ENCODE results near the gene UPK3A. TPM values are rescaled to one million over a fixed set of nuclear protein-coding genes. Genes with fewer than 3 reads are reported as not detected.

The UPK3A gene
- total and polyA plus RNA-seq, 2 of the 13 experiments (the other 11 are each of a cell fraction or from before 2014, with no cell fraction given), result 10.5 to 13.8 TPM

DNA sequence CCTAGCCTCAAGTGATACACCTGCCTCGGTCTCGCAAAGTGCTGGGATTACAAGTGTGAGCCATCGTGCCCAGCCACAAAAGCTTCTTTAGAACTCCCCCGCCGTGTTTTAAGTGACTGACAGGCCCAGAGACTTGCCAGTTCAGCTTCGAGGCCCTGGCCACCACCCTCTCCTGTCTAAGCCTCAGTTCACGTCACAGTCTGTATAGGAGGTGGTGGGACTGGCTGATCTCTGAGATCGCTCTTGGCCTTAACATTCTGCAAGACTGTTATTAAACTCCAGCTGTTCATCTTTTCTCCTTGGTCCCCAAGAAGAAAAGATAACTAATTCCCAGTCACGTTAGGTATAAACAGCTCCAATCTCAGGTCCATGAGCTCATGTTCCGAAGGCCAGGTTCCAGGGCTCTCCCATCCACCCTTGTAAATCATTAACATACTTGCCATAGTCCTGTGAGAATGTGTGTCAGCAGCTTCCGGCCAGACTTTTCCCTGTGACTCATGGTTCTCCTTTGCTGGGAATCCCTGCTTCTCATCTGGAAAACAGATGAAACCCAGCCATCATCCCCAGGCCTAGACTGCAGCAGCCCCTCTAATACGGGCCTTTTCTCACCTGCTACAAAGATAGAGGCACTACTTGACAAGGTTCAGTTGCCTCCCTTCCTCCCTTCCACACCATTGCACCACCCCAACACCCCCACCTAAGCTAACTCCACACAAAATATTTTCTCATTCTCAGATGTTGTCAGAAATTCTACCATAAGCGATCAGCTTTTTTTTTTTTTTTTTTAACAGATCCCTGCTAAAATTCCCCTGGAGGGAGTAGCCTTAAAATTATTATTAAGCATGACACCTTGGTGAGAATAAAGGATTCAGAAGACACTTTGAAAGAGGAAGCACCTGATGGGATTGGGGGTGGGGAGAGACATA lies 38.4 kb upstream of the UPK3A start (continued):
- peak in 1 of 2 experiments; percentile 73; a peak in 2 of 4 replicates for TF ChIP-seq EP300 (IDR thresholded peaks at IDR 0.05; ENCODE audit: low read depth in 2 of 2, low read length in 2 of 2)
- TF ChIP-seq EP300 (CRISPR knock-in tag; IDR thresholded peaks at IDR 0.05; ENCODE audit: borderline replicate concordance), result no peak
- TF ChIP-seq ARNTL (CRISPR knock-in tag; IDR thresholded peaks at IDR 0.05), result peak; percentile 67; the same call in 1 of the 2 replicates
- TF ChIP-seq POLR2A (IDR thresholded peaks at IDR 0.05; ENCODE audit: insufficient read depth in 1 of 2, low read depth in 2 of 2, low read length in 2 of 2), result peak in 1 of 2 experiments; percentile 58; a peak in 3 of 4 replicates
- TF ChIP-seq, protein P1, sequence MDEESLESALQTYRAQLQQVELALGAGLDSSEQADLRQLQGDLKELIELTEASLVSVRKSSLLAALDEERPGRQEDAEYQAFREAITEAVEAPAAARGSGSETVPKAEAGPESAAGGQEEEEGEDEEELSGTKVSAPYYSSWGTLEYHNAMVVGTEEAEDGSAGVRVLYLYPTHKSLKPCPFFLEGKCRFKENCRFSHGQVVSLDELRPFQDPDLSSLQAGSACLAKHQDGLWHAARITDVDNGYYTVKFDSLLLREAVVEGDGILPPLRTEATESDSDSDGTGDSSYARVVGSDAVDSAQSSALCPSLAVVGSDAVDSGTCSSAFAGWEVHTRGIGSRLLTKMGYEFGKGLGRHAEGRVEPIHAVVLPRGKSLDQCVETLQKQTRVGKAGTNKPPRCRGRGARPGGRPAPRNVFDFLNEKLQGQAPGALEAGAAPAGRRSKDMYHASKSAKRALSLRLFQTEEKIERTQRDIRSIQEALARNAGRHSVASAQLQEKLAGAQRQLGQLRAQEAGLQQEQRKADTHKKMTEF (CRISPR knock-in tag; IDR thresholded peaks at IDR 0.05), result no peak
- 0 out of 2 replicates have a peak, but pooled peaks have one; percentile 10 for TF ChIP-seq GATAD1 (CRISPR knock-in tag; IDR thresholded peaks at IDR 0.05)
- TF ChIP-seq MZF1 (CRISPR knock-in tag; IDR thresholded peaks at IDR 0.05; ENCODE audit: borderline replicate concordance), result 0 out of 2 replicates have a peak, but pooled peaks have one; percentile 42
- TF ChIP-seq ZNF567 (CRISPR knock-in tag; IDR thresholded peaks at IDR 0.05; ENCODE audit: borderline replicate concordance), result 0 out of 2 replicates have a peak, but pooled peaks have one; percentile 43
- TF ChIP-seq HNRNPUL1 (IDR thresholded peaks at IDR 0.05; ENCODE audit: low read depth, low read length), result peak; percentile 89
- TF ChIP-seq MED1 (CRISPR knock-in tag; IDR thresholded peaks at IDR 0.05), result peak; percentile 89
- no peak for TF ChIP-seq NR2F6 (IDR thresholded peaks at IDR 0.05)
- peak; percentile 49; the same call in 1 of the 2 replicates for TF ChIP-seq NR2F6 (CRISPR knock-in tag; IDR thresholded peaks at IDR 0.05)
- TF ChIP-seq FOXK1 (CRISPR knock-in tag; IDR thresholded peaks at IDR 0.05; ENCODE audit: borderline replicate concordance, low read depth), result peak; percentile 46; the same call in 1 of the 2 replicates
- TF ChIP-seq, protein P2, sequence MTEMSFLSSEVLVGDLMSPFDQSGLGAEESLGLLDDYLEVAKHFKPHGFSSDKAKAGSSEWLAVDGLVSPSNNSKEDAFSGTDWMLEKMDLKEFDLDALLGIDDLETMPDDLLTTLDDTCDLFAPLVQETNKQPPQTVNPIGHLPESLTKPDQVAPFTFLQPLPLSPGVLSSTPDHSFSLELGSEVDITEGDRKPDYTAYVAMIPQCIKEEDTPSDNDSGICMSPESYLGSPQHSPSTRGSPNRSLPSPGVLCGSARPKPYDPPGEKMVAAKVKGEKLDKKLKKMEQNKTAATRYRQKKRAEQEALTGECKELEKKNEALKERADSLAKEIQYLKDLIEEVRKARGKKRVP (CRISPR knock-in tag; IDR thresholded peaks at IDR 0.05), result peak in 1 of 2 experiments; percentile 16; a peak in 1 of 4 replicates
- TF ChIP-seq CCDC6 (CRISPR knock-in tag; IDR thresholded peaks at IDR 0.05), result no peak
- TF ChIP-seq ZMAT3 (CRISPR knock-in tag; conservative IDR thresholded peaks at IDR 0.05), result peak; percentile 69; the same call in 1 of the 2 replicates
- TF ChIP-seq, protein P3, sequence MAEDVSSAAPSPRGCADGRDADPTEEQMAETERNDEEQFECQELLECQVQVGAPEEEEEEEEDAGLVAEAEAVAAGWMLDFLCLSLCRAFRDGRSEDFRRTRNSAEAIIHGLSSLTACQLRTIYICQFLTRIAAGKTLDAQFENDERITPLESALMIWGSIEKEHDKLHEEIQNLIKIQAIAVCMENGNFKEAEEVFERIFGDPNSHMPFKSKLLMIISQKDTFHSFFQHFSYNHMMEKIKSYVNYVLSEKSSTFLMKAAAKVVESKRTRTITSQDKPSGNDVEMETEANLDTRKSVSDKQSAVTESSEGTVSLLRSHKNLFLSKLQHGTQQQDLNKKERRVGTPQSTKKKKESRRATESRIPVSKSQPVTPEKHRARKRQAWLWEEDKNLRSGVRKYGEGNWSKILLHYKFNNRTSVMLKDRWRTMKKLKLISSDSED (CRISPR knock-in tag; IDR thresholded peaks at IDR 0.05), result no peak
- TF ChIP-seq MEF2D (CRISPR knock-in tag; IDR thresholded peaks at IDR 0.05), result peak; percentile 53
- TF ChIP-seq SOX6 (IDR thresholded peaks at IDR 0.05), result no peak
- TF ChIP-seq SOX6 (CRISPR knock-in tag; IDR thresholded peaks at IDR 0.05), result peak; percentile 67
- peak; percentile 32 for TF ChIP-seq ZEB1 (IDR thresholded peaks at IDR 0.05; ENCODE audit: insufficient replicate concordance, low read depth)
- TF ChIP-seq CBX1 (IDR thresholded peaks at IDR 0.05; ENCODE audit: low read depth), result no peak
- TF ChIP-seq ZFX (CRISPR knock-in tag; IDR thresholded peaks at IDR 0.05; ENCODE audit: low read depth), result peak; percentile 83
- TF ChIP-seq CHD2 (IDR thresholded peaks at IDR 0.05; ENCODE audit: low read depth, low read length), result no peak
- TF ChIP-seq POLR2AphosphoS5 (IDR thresholded peaks at IDR 0.05; ENCODE audit: low read depth, low read length), result peak; percentile 64
- peak; percentile 39; the same call in 1 of the 2 replicates for TF ChIP-seq SIN3A (IDR thresholded peaks at IDR 0.05; ENCODE audit: borderline replicate concordance, low read depth, low read length)
- TF ChIP-seq ZNF180 (CRISPR knock-in tag; IDR thresholded peaks at IDR 0.05; ENCODE audit: borderline replicate concordance, low read depth), result no peak
- TF ChIP-seq SALL1 (CRISPR knock-in tag; IDR thresholded peaks at IDR 0.05), result peak; percentile 76
- peak; percentile 84 for TF ChIP-seq SAP130 (CRISPR knock-in tag; IDR thresholded peaks at IDR 0.05; ENCODE audit: low read depth)
